SK-N-SH (cell line): Measurements from ENCODE around the gene PRICKLE4.

Experiments
- EZH2phosphoT487 ChIP-seq: fragments of 200-600 bp; sonication (generic); IDR thresholded peaks from 2 replicates; pipeline ENCODE4 v1.6.1; 2017; ENCODE audit warnings: low read depth, mixed run types, mild to moderate bottlenecking, antibody characterized with exemption, moderate library complexity, borderline replicate concordance
- JUND ChIP-seq: IDR thresholded peaks from 2 replicates; pipeline ENCODE4 v1.4.0; 2012
- MXI1 ChIP-seq: IDR thresholded peaks from 2 replicates; pipeline ENCODE4 v1.6.1; 2012; ENCODE audit warnings: mild to moderate bottlenecking, low read depth, low read length, improper control_type of control experiment
- POLR2AphosphoS5 ChIP-seq: IDR thresholded peaks from 2 replicates; pipeline ENCODE4 v1.6.1; 2012; ENCODE audit warnings: low read depth, low read length
- RAD21 ChIP-seq: IDR thresholded peaks from 2 replicates; pipeline ENCODE4 v1.6.1; 2012; ENCODE audit warnings: mild to moderate bottlenecking, low read length
- SMC3 ChIP-seq: IDR thresholded peaks from 2 replicates; pipeline ENCODE4 v1.6.1; 2012; ENCODE audit warnings: low read depth, low read length, improper control_type of control experiment
- TCF12 ChIP-seq: IDR thresholded peaks from 2 replicates; pipeline ENCODE4 v1.4.0; 2012
- TEAD4 ChIP-seq: IDR thresholded peaks from 2 replicates; pipeline ENCODE4 v1.4.0; 2012; ENCODE audit warnings: mild to moderate bottlenecking, borderline replicate concordance; ENCODE audit not compliant: insufficient read depth
- TF ChIP-seq, protein P1 (sequence below): IDR thresholded peaks from 2 replicates; pipeline ENCODE4; 2012
- TF ChIP-seq, protein P2 (sequence below): fragments of 200-600 bp; sonication (generic); IDR thresholded peaks from 2 replicates; pipeline ENCODE4 v1.6.1; 2017; ENCODE audit warnings: antibody characterized with exemption, mild to moderate bottlenecking, moderate library complexity
- TF ChIP-seq, protein P3 (sequence below): fragments of 150-350 bp; IDR thresholded peaks from 2 replicates; pipeline ENCODE4 v1.6.1; 2016; ENCODE audit warnings: mild to moderate bottlenecking, low read depth, low read length

DNA sequence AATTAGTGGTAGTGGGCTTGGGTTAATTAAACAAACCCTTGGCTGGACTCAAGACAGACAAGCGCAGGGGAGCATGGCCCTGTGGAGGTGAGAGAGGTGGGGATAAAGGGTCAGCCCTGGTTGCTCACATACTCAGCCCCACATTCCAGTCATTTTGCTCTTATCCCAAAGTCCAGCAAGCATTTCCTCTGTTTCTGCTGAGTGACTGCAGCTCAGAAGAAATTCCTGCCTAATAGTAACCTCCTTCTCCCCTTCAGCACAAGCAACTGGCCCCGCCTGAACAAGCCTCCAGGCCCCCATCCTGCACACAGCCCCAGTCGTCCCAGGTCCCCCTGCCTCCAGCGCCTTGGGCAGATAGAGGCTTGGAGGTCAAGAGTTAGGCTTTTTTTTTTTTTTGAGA lies 41.5 kb upstream of the PRICKLE4 start:
- TF ChIP-seq EZH2phosphoT487, result no peak
- no peak for TF ChIP-seq POLR2AphosphoS5
- no peak for TF ChIP-seq TEAD4
- no peak for TF ChIP-seq RAD21
- TF ChIP-seq SMC3, result no peak
- TF ChIP-seq, protein P1, sequence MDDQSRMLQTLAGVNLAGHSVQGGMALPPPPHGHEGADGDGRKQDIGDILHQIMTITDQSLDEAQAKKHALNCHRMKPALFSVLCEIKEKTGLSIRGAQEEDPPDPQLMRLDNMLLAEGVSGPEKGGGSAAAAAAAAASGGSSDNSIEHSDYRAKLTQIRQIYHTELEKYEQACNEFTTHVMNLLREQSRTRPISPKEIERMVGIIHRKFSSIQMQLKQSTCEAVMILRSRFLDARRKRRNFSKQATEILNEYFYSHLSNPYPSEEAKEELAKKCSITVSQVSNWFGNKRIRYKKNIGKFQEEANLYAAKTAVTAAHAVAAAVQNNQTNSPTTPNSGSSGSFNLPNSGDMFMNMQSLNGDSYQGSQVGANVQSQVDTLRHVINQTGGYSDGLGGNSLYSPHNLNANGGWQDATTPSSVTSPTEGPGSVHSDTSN, result no peak
- TF ChIP-seq, protein P2, sequence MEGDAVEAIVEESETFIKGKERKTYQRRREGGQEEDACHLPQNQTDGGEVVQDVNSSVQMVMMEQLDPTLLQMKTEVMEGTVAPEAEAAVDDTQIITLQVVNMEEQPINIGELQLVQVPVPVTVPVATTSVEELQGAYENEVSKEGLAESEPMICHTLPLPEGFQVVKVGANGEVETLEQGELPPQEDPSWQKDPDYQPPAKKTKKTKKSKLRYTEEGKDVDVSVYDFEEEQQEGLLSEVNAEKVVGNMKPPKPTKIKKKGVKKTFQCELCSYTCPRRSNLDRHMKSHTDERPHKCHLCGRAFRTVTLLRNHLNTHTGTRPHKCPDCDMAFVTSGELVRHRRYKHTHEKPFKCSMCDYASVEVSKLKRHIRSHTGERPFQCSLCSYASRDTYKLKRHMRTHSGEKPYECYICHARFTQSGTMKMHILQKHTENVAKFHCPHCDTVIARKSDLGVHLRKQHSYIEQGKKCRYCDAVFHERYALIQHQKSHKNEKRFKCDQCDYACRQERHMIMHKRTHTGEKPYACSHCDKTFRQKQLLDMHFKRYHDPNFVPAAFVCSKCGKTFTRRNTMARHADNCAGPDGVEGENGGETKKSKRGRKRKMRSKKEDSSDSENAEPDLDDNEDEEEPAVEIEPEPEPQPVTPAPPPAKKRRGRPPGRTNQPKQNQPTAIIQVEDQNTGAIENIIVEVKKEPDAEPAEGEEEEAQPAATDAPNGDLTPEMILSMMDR, result no peak
- no peak for TF ChIP-seq TCF12
- no peak for TF ChIP-seq JUND
- TF ChIP-seq, protein P3, sequence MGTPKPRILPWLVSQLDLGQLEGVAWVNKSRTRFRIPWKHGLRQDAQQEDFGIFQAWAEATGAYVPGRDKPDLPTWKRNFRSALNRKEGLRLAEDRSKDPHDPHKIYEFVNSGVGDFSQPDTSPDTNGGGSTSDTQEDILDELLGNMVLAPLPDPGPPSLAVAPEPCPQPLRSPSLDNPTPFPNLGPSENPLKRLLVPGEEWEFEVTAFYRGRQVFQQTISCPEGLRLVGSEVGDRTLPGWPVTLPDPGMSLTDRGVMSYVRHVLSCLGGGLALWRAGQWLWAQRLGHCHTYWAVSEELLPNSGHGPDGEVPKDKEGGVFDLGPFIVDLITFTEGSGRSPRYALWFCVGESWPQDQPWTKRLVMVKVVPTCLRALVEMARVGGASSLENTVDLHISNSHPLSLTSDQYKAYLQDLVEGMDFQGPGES, result no peak
- TF ChIP-seq MXI1, result no peak
